Smooth muscle cell of the umbilical artery (primary cell): Measurements from ENCODE around the gene EGFL6. TPM values are rescaled to one million over a fixed set of nuclear protein-coding genes. Genes with fewer than 3 reads are reported as not detected.

Source experiments
- total RNA-seq: library from RNA; depleted of rRNA; stranded (reverse); fragments of >200 nt; gene quantifications from 2 replicates; pipeline ENCODE4 v1.2.3, GENCODE V29; 2014

Gene EGFL6, protein sequence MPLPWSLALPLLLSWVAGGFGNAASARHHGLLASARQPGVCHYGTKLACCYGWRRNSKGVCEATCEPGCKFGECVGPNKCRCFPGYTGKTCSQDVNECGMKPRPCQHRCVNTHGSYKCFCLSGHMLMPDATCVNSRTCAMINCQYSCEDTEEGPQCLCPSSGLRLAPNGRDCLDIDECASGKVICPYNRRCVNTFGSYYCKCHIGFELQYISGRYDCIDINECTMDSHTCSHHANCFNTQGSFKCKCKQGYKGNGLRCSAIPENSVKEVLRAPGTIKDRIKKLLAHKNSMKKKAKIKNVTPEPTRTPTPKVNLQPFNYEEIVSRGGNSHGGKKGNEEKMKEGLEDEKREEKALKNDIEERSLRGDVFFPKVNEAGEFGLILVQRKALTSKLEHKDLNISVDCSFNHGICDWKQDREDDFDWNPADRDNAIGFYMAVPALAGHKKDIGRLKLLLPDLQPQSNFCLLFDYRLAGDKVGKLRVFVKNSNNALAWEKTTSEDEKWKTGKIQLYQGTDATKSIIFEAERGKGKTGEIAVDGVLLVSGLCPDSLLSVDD
- not detected in 2 replicates for total RNA-seq

GRCh38 chrX:13569479-13570260 is at the start of gene EGFL6:
EGFL6 (plus strand) TSS chrX:13569601; CDS start chrX:13569862, 261 bp downstream.

DNA sequence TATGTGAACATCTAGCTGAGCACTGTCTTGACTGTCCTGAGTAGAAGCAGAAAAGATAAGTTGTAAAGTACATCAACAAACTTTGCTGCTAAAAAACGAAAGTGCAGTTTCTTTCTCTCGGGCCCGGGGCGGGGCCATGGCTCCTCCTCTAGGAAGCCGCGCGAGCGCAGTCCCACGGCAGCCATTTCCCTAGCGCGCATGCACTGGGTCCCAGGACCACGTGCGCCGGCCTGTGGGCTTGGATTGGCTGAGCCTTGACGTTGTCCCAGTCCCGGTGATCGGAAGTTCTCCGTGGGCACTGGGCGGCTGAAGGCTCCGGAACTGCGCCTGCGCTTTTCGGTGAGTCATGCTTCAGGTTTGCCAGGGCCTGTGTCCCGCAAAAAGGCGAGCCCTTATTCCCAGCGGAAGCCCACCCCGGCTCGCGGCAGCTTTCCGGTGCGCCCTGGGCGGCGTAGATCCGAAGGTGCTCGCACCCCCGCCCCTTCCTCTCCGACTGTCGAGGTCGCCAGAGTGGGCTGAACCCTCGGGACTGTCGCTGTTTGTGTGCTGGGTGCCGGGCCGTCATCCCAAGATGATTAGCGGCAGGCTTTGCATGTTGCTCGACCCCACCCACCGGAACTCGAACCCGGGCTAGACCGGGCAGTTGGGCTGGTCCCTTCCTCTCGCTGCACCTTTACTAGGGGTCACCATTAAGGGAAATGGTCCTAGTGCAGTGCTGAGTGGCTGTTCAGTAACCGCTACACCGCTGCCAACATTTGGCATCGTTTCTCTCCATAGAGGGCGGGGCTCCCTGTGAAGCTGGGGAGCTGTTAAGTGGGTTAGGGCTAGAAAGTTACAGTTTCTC is 83.7 kb downstream of the EGFL6 start, which contains the start of gene TCEANC:
Gene TCEANC (plus strand): TSS at position 292 of the 844 bp plus-strand sequence. CDS start 9,368 bp downstream, outside the sequence.

Other genes with a start within 250 kb of the EGFL6 start
- not detected in 2 replicates for gene ATXN3L, start 249.5 kb upstream of the EGFL6 start, total RNA-seq
- gene TCEANC, start 83.5 kb downstream of the EGFL6 start, total RNA-seq = 1.5 and 3.9 TPM in 2 replicates
- 16.2 and 29.4 TPM in 2 replicates for gene RAB9A, start 119.5 kb downstream of the EGFL6 start, total RNA-seq
- gene TRAPPC2, start 165.0 kb downstream of the EGFL6 start, total RNA-seq = 12.1 and 14.3 TPM in 2 replicates
- 10.1 and 10.4 TPM in 2 replicates for gene OFD1, start 165.1 kb downstream of the EGFL6 start, total RNA-seq
- not detected in 2 replicates for gene GPM6B, start 247.5 kb downstream of the EGFL6 start, total RNA-seq